GM12874 (cell line): ENCODE results near the gene CARS1.
A peak's percentile ranks its signal among the peaks of the same experiment; 100 is the strongest.

Experiments
- CTCF ChIP-seq: IDR thresholded peaks from 2 replicates; pipeline ENCODE4 v1.5.1; 2011; ENCODE audit warnings: low read depth, mild to moderate bottlenecking, control low read depth, low read length, moderate library complexity; ENCODE audit not compliant: insufficient read depth

CARS1 gene

GRCh38 chr11:3022300-3022967, 34.8 kb downstream of the CARS1 start:
- no peak for TF ChIP-seq CTCF

GRCh38 chr11:3021125-3021524, 36.1 kb downstream of the CARS1 start:
- peak; percentile 63 for TF ChIP-seq CTCF

GRCh38 chr11:3020011-3020410, 37.2 kb downstream of the CARS1 start:
- no peak for TF ChIP-seq CTCF

GRCh38 chr11:3018596-3018995, 38.6 kb downstream of the CARS1 start:
- no peak for TF ChIP-seq CTCF

GRCh38 chr11:3016861-3017260, 40.4 kb downstream of the CARS1 start:
- TF ChIP-seq CTCF = no peak

GRCh38 chr11:3015796-3016195, 41.4 kb downstream of the CARS1 start:
- TF ChIP-seq CTCF = no peak

- no peak for TF ChIP-seq CTCF
Observed at GRCh38 chr11:3014943-3015342, 42.3 kb downstream of the CARS1 start.
